Measurements from ENCODE around the gene FNDC3A.

The FNDC3A gene

DNA sequence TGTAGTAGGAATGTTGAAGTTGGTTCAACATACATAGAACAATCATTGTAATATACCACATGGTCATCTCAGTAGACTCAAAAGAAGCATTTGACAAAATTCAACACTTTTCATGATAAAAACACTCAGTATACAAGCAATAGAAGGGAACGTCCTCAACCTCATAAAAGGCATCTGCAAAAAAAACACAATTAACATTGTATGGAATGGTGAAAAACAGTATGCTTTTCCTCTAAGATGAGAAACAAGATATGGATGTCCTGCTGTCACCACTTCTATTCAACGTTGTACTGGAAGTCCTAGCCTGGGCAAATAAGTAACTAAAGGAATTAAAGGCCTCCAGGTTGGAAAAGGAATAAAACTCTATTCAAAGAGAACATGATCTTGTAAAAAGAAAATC, 54.5 kb downstream of the FNDC3A start:
- H3K4me3 ChIP-seq (ENCODE audit: low read depth in 1 of 5, low read length in 5 of 5) = no peak overlapping the region
- H3K27me3 ChIP-seq (ENCODE audit: control insufficient read depth in 5 of 5, insufficient read depth in 4 of 5, low read length in 5 of 5) = no peaks in the 10 kb centered on the region
- no peak overlapping the region for H3K9ac ChIP-seq (ENCODE audit: low read length in 5 of 5)
- no peaks in the 10 kb centered on the region for H3K9me3 ChIP-seq (ENCODE audit: control insufficient read depth in 5 of 5, low read length in 5 of 5)
- no peak overlapping the region for H3K27ac ChIP-seq (ENCODE audit: low read depth, low read length)
- peaks cover 0 to 3% (median 0%) of the 10 kb centered on the region in 5 donors for H3K36me3 ChIP-seq (ENCODE audit: control insufficient read depth in 5 of 5, insufficient read depth in 5 of 5, low read length in 5 of 5)
- H3K4me1 ChIP-seq (ENCODE audit: control insufficient read depth in 5 of 5, insufficient read depth in 5 of 5, low read length in 5 of 5) = no peaks in the 10 kb centered on the region

- H3K36me3 ChIP-seq (ENCODE audit: control insufficient read depth in 5 of 5, insufficient read depth in 5 of 5, low read length in 5 of 5) = peaks cover 0 to 5% (median 0%) of the 10 kb centered on the region in 5 donors
- H3K9me3 ChIP-seq (ENCODE audit: control insufficient read depth in 5 of 5, low read length in 5 of 5) = no peaks in the 10 kb centered on the region
- no peaks in the 10 kb centered on the region for H3K4me1 ChIP-seq (ENCODE audit: control insufficient read depth in 5 of 5, insufficient read depth in 5 of 5, low read length in 5 of 5)
- no peak overlapping the region for H3K9ac ChIP-seq (ENCODE audit: low read length in 5 of 5)
- no peak overlapping the region for H3K4me3 ChIP-seq (ENCODE audit: low read depth in 1 of 5, low read length in 5 of 5)
- H3K27ac ChIP-seq (ENCODE audit: low read depth, low read length) = no peak overlapping the region
- no peaks in the 10 kb centered on the region for H3K27me3 ChIP-seq (ENCODE audit: control insufficient read depth in 5 of 5, insufficient read depth in 4 of 5, low read length in 5 of 5)
Observed at GRCh38 chr13:49040872-49041271, 65.2 kb downstream of the FNDC3A start.

- Histone ChIP-seq H3K4me3 (ENCODE audit: low read depth in 1 of 5, low read length in 5 of 5) (no peak overlapping the region), H3K4me1 (ENCODE audit: control insufficient read depth in 5 of 5, insufficient read depth in 5 of 5, low read length in 5 of 5) (no peaks in the 10 kb centered on the region), H3K27ac (ENCODE audit: low read depth, low read length) (no peak overlapping the region), H3K27me3 (ENCODE audit: control insufficient read depth in 5 of 5, insufficient read depth in 4 of 5, low read length in 5 of 5) (no peaks in the 10 kb centered on the region), H3K9me3 (ENCODE audit: control insufficient read depth in 5 of 5, low read length in 5 of 5) (no peaks in the 10 kb centered on the region), H3K36me3 (ENCODE audit: control insufficient read depth in 5 of 5, insufficient read depth in 5 of 5, low read length in 5 of 5) (peaks cover 0 to 5% (median 0%) of the 10 kb centered on the region in 5 donors), H3K9ac (ENCODE audit: low read length in 5 of 5) (no peak overlapping the region)
Observed at GRCh38 chr13:49042476-49042875, 66.8 kb downstream of the FNDC3A start.

- Histone ChIP-seq H3K9ac (ENCODE audit: low read length in 5 of 5) (no peak overlapping the region), H3K9me3 (ENCODE audit: control insufficient read depth in 5 of 5, low read length in 5 of 5) (no peaks in the 10 kb centered on the region), H3K27me3 (ENCODE audit: control insufficient read depth in 5 of 5, insufficient read depth in 4 of 5, low read length in 5 of 5) (no peaks in the 10 kb centered on the region)
Observed at GRCh38 chr13:49044008-49044407, 68.3 kb downstream of the FNDC3A start.

GRCh38 chr13:49044836-49045235, 69.1 kb downstream of the FNDC3A start:
- Histone ChIP-seq H3K4me3 (ENCODE audit: low read depth in 1 of 5, low read length in 5 of 5) (no peak overlapping the region), H3K4me1 (ENCODE audit: control insufficient read depth in 5 of 5, insufficient read depth in 5 of 5, low read length in 5 of 5) (no peaks in the 10 kb centered on the region), H3K27me3 (ENCODE audit: control insufficient read depth in 5 of 5, insufficient read depth in 4 of 5, low read length in 5 of 5) (no peaks in the 10 kb centered on the region), H3K9ac (ENCODE audit: low read length in 5 of 5) (no peak overlapping the region), H3K36me3 (ENCODE audit: control insufficient read depth in 5 of 5, insufficient read depth in 5 of 5, low read length in 5 of 5) (peaks cover 0 to 4% (median 0%) of the 10 kb centered on the region in 5 donors), H3K9me3 (ENCODE audit: control insufficient read depth in 5 of 5, low read length in 5 of 5) (no peaks in the 10 kb centered on the region), H3K27ac (ENCODE audit: low read depth, low read length) (no peak overlapping the region)

More at GRCh38 chr13:49044008-49044407, 68.3 kb downstream of the FNDC3A start:
- no peaks in the 10 kb centered on the region for H3K4me1 ChIP-seq (ENCODE audit: control insufficient read depth in 5 of 5, insufficient read depth in 5 of 5, low read length in 5 of 5)
- H3K36me3 ChIP-seq (ENCODE audit: control insufficient read depth in 5 of 5, insufficient read depth in 5 of 5, low read length in 5 of 5) = peaks cover 0 to 5% (median 0%) of the 10 kb centered on the region in 5 donors
- no peak overlapping the region for H3K27ac ChIP-seq (ENCODE audit: low read depth, low read length)
- H3K4me3 ChIP-seq (ENCODE audit: low read depth in 1 of 5, low read length in 5 of 5) = no peak overlapping the region

- Histone ChIP-seq H3K27me3 (ENCODE audit: control insufficient read depth in 5 of 5, insufficient read depth in 4 of 5, low read length in 5 of 5) (no peaks in the 10 kb centered on the region), H3K4me1 (ENCODE audit: control insufficient read depth in 5 of 5, insufficient read depth in 5 of 5, low read length in 5 of 5) (no peaks in the 10 kb centered on the region), H3K9me3 (ENCODE audit: control insufficient read depth in 5 of 5, low read length in 5 of 5) (no peaks in the 10 kb centered on the region), H3K27ac (ENCODE audit: low read depth, low read length) (no peak overlapping the region), H3K4me3 (ENCODE audit: low read depth in 1 of 5, low read length in 5 of 5) (no peak overlapping the region), H3K9ac (ENCODE audit: low read length in 5 of 5) (no peak overlapping the region), H3K36me3 (ENCODE audit: control insufficient read depth in 5 of 5, insufficient read depth in 5 of 5, low read length in 5 of 5) (no peaks in the 10 kb centered on the region)
Observed at GRCh38 chr13:49046002-49046401, 70.3 kb downstream of the FNDC3A start.

DNA sequence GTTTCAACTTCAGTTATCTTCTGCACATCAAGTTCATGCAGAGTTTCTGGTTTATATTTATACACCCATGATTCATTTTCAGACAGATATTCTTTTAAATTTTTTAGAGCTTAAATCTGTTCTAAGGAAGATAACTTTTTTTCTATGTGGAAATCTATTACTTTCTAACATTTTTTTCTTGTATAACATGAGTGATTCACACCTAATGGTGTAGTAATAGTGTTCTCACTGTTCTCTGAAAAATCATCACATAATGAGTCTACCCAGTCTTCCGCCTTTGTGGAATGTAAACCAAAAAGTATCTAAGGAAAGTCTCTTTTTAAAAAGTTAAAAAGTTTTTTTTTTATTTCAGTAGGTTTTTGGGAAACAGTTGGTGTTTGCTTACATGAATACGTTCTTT, 70.8 kb downstream of the FNDC3A start:
- no peaks in the 10 kb centered on the region for H3K36me3 ChIP-seq (ENCODE audit: control insufficient read depth in 5 of 5, insufficient read depth in 5 of 5, low read length in 5 of 5)
- no peak overlapping the region for H3K4me3 ChIP-seq (ENCODE audit: low read depth in 1 of 5, low read length in 5 of 5)

GRCh38 chr13:49052813-49053212, 77.1 kb downstream of the FNDC3A start:
- H3K9ac ChIP-seq (ENCODE audit: low read length in 5 of 5) = no peak overlapping the region
- H3K36me3 ChIP-seq (ENCODE audit: control insufficient read depth in 5 of 5, insufficient read depth in 5 of 5, low read length in 5 of 5) = peaks cover 0 to 3% (median 0%) of the 10 kb centered on the region in 5 donors
- no peaks in the 10 kb centered on the region for H3K27me3 ChIP-seq (ENCODE audit: control insufficient read depth in 5 of 5, insufficient read depth in 4 of 5, low read length in 5 of 5)
- H3K27ac ChIP-seq (ENCODE audit: low read depth, low read length) = no peak overlapping the region
- H3K4me1 ChIP-seq (ENCODE audit: control insufficient read depth in 5 of 5, insufficient read depth in 5 of 5, low read length in 5 of 5) = no peaks in the 10 kb centered on the region
- no peak overlapping the region for H3K4me3 ChIP-seq (ENCODE audit: low read depth in 1 of 5, low read length in 5 of 5)
- H3K9me3 ChIP-seq (ENCODE audit: control insufficient read depth in 5 of 5, low read length in 5 of 5) = no peaks in the 10 kb centered on the region

More for the DNA sequence above, 70.8 kb downstream of the FNDC3A start:
- Histone ChIP-seq H3K9me3 (ENCODE audit: control insufficient read depth in 5 of 5, low read length in 5 of 5) (no peaks in the 10 kb centered on the region), H3K9ac (ENCODE audit: low read length in 5 of 5) (no peak overlapping the region), H3K27ac (ENCODE audit: low read depth, low read length) (no peak overlapping the region), H3K27me3 (ENCODE audit: control insufficient read depth in 5 of 5, insufficient read depth in 4 of 5, low read length in 5 of 5) (no peaks in the 10 kb centered on the region), H3K4me1 (ENCODE audit: control insufficient read depth in 5 of 5, insufficient read depth in 5 of 5, low read length in 5 of 5) (no peaks in the 10 kb centered on the region)

DNA sequence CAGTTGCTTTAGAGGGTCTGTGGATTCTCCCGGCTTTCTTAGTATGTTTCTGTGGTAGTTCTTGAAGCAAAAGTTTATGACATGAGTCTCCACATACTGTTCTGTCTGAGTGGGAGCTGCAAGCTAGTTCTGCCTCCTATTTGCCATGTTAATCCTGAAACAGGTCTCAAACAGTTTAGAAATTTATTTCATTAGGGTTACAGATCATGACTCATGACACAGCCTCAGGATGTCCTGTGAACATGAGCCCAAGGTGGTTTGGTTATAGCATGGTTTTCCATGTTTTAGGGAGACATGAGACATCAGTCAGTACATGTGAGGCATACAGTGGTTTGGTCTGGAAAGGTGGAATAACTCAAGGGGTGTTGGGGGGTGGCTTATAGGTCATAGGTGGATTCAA, 77.5 kb downstream of the FNDC3A start:
- no peak overlapping the region for H3K27ac ChIP-seq (ENCODE audit: low read depth, low read length)
- peaks cover 0 to 3% (median 0%) of the 10 kb centered on the region in 5 donors for H3K36me3 ChIP-seq (ENCODE audit: control insufficient read depth in 5 of 5, insufficient read depth in 5 of 5, low read length in 5 of 5)
- H3K4me1 ChIP-seq (ENCODE audit: control insufficient read depth in 5 of 5, insufficient read depth in 5 of 5, low read length in 5 of 5) = no peaks in the 10 kb centered on the region
- no peaks in the 10 kb centered on the region for H3K27me3 ChIP-seq (ENCODE audit: control insufficient read depth in 5 of 5, insufficient read depth in 4 of 5, low read length in 5 of 5)
- no peak overlapping the region for H3K9ac ChIP-seq (ENCODE audit: low read length in 5 of 5)
- H3K4me3 ChIP-seq (ENCODE audit: low read depth in 1 of 5, low read length in 5 of 5) = no peak overlapping the region
- no peaks in the 10 kb centered on the region for H3K9me3 ChIP-seq (ENCODE audit: control insufficient read depth in 5 of 5, low read length in 5 of 5)

GRCh38 chr13:49053906-49054305, 78.2 kb downstream of the FNDC3A start:
- H3K9ac ChIP-seq (ENCODE audit: low read length in 5 of 5) = no peak overlapping the region
- no peak overlapping the region for H3K27ac ChIP-seq (ENCODE audit: low read depth, low read length)
- no peaks in the 10 kb centered on the region for H3K27me3 ChIP-seq (ENCODE audit: control insufficient read depth in 5 of 5, insufficient read depth in 4 of 5, low read length in 5 of 5)
- H3K9me3 ChIP-seq (ENCODE audit: control insufficient read depth in 5 of 5, low read length in 5 of 5) = no peaks in the 10 kb centered on the region
- peaks cover 0 to 3% (median 0%) of the 10 kb centered on the region in 5 donors for H3K36me3 ChIP-seq (ENCODE audit: control insufficient read depth in 5 of 5, insufficient read depth in 5 of 5, low read length in 5 of 5)
- H3K4me3 ChIP-seq (ENCODE audit: low read depth in 1 of 5, low read length in 5 of 5) = no peak overlapping the region
- no peaks in the 10 kb centered on the region for H3K4me1 ChIP-seq (ENCODE audit: control insufficient read depth in 5 of 5, insufficient read depth in 5 of 5, low read length in 5 of 5)

GRCh38 chr13:49055021-49055420, 79.3 kb downstream of the FNDC3A start:
- H3K27me3 ChIP-seq (ENCODE audit: control insufficient read depth in 5 of 5, insufficient read depth in 4 of 5, low read length in 5 of 5) = no peaks in the 10 kb centered on the region

More at GRCh38 chr13:49055021-49055420, 79.3 kb downstream of the FNDC3A start:
- Histone ChIP-seq H3K9me3 (ENCODE audit: control insufficient read depth in 5 of 5, low read length in 5 of 5) (no peaks in the 10 kb centered on the region), H3K4me1 (ENCODE audit: control insufficient read depth in 5 of 5, insufficient read depth in 5 of 5, low read length in 5 of 5) (no peaks in the 10 kb centered on the region), H3K27ac (ENCODE audit: low read depth, low read length) (no peak overlapping the region), H3K9ac (ENCODE audit: low read length in 5 of 5) (no peak overlapping the region), H3K4me3 (ENCODE audit: low read depth in 1 of 5, low read length in 5 of 5) (no peak overlapping the region), H3K36me3 (ENCODE audit: control insufficient read depth in 5 of 5, insufficient read depth in 5 of 5, low read length in 5 of 5) (peaks cover 0 to 3% (median 0%) of the 10 kb centered on the region in 5 donors)

Data from subcutaneous abdominal adipose tissue (tissue), 5 donors.